ENCODE results near the gene HM13. TPM values are rescaled to one million over a fixed set of nuclear protein-coding genes. Genes with fewer than 3 reads are reported as not detected.
"Not testable (repeated sequence)": the region's sequence is repeated elsewhere in the genome, so short reads cannot be mapped to it uniquely, and the experiment has no call there.

Gene HM13
- polyA plus RNA-seq, 3 donors: 130 to 147 (median 133) TPM

- DNase-seq (ENCODE audit: low read depth in 3 of 3, low spot score in 2 of 3): peak; percentile 96 to 97 (median 96)
Observed at GRCh38 chr20:31605031-31605901, 91.0 kb downstream of the HM13 start, which contains the start of gene ID1. Gene ID1 (plus strand): TSS chr20:31605289. CDS start chr20:31605388, 99 bp downstream.

- no peak for DNase-seq (ENCODE audit: low read depth in 3 of 3, low spot score in 2 of 3)
Observed at GRCh38 chr20:31605902-31606803, 91.9 kb downstream of the HM13 start.

DNA sequence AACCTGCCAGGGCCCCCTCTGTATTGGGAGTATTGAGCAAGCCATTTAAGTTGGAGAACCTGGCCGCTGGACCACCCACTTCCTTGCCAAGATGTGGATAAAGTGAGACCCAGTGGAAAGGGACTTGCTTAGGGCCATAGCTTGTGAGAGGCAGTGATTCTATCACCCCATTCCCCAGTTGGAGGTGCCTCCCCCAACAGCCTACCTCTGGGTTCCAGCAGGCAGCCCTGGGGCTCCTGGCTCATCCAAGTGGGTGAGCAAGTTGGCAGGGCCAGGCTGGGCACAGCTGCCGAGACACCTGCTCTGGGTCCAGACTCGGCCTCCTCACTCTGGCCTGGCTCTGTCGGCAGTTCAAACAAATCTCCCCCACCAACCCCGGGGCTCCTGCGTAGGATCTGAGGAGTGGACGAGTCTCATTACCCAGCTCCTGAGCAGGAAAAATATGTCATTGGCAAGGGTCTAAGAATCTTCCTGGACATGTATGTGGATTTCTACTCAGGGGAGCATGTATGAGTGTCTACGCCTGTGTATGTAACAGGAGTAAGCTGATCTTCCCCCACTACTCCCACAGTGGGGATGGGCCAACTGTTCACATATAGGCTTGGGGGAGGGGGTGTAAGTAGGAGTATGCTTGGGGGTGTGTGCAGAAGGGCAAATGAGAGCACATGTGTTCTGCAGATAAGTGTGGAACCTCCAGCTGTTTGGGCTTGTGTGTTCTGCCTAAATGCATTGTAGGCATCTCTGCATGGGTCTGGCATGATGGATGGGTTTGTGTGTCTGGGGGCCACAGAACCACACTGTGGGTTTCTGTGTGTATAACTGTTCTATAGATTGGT is 92.8 kb downstream of the HM13 start:
- no peak for DNase-seq (ENCODE audit: low read depth in 3 of 3, low spot score in 2 of 3)

- no peak for DNase-seq (ENCODE audit: low read depth in 3 of 3, low spot score in 2 of 3)
Observed at GRCh38 chr20:31607640-31608250, 93.5 kb downstream of the HM13 start.

- peak in 2 of 3 donors; percentile 77 to 86 for DNase-seq (ENCODE audit: low read depth in 3 of 3, low spot score in 2 of 3)
Observed at GRCh38 chr20:31608251-31608945, 94.2 kb downstream of the HM13 start.

DNA sequence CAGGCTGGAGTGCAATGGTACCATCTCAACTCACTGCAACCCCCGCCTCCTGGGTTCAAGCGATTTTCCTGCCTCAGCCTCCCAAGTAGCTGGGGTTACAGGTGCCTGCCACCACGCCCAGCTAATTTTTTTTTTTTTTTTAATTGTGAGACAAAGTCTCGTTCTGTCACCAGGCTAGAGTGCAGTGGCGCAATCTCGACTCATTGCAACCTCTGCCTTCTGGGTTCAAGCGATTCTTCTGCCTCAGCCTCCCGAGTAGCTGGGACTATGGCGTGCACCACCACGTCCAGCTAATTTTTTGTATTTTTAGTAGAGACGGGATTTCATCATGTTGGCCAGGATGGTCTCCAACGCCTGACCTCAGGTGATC is 98.0 kb downstream of the HM13 start:
- not testable (repeated sequence) for DNase-seq (ENCODE audit: low read depth in 3 of 3, low spot score in 2 of 3)

GRCh38 chr20:31615416-31615815 is 101.2 kb downstream of the HM13 start:
- no peak for DNase-seq (ENCODE audit: low read depth in 3 of 3, low spot score in 2 of 3)

DNA sequence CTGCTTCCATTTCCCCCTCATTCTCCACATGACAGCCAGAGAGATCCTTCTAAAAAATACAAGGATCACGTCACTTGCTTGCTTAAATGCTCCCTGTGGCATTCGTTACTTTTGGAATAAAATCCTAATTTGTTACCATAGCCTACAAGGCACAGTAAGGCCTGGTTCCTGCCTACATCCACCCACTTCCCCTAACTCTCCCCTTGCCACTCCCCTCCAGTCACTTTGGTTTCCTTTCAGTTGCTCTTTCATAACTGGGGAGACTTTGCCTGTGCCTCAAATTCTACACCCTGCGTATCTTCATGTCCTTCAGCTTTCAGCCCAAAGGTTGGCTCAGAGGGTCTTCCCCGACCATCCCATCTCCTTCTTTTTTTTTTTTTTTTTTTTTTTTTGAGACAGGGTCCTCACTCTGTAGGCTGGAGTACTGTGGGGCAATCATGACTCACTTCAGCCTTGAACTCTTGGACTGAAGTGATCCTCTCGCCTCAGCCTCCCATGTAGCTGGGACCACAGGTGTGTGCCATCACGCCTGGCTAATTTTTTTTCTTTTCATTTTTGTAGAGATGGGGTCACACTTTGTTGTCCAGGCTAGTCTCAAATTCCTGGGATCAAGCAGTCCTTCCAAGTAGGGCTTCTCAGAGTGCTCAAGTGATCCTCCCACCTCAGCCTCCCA is 103.3 kb downstream of the HM13 start:
- DNase-seq (ENCODE audit: low read depth in 3 of 3, low spot score in 2 of 3): no peak

Other genes with a start within 250 kb of the HM13 start
- gene DEFB116, start 205.9 kb upstream of the HM13 start, polyA plus RNA-seq (ENCODE audit: insufficient read length in 3 of 3): not detected
- not detected for gene DEFB118, start 145.8 kb upstream of the HM13 start, polyA plus RNA-seq (ENCODE audit: insufficient read length in 3 of 3)
- not detected for gene DEFB119, start 123.9 kb upstream of the HM13 start, polyA plus RNA-seq (ENCODE audit: insufficient read length in 3 of 3)
- gene DEFB121, start 108.2 kb upstream of the HM13 start, polyA plus RNA-seq (ENCODE audit: insufficient read length in 3 of 3): not detected
- gene DEFB123, start 73.8 kb upstream of the HM13 start, polyA plus RNA-seq (ENCODE audit: insufficient read length in 3 of 3): not detected
- not detected for gene DEFB124, start 39.3 kb upstream of the HM13 start, polyA plus RNA-seq (ENCODE audit: insufficient read length in 3 of 3)
- gene REM1, start 39.2 kb upstream of the HM13 start, polyA plus RNA-seq (ENCODE audit: insufficient read length in 3 of 3): under 1 TPM; 0.57 to 0.67 (median 0.60) TPM
- gene ID1, start 90.8 kb downstream of the HM13 start, polyA plus RNA-seq (ENCODE audit: insufficient read length in 3 of 3): 100 to 1,000 TPM; 147 to 215 (median 156) TPM
- gene COX4I2, start 123.5 kb downstream of the HM13 start, polyA plus RNA-seq (ENCODE audit: insufficient read length in 3 of 3): 1 to 10 TPM; 1.5 to 2.7 (median 2.3) TPM
- 10 to 100 TPM; 71.6 to 82.0 (median 81.4) TPM for gene BCL2L1, start 208.4 kb downstream of the HM13 start, polyA plus RNA-seq (ENCODE audit: insufficient read length in 3 of 3)
- 10 to 100 TPM; 48.5 to 53.8 (median 51.6) TPM for gene TPX2, start 224.8 kb downstream of the HM13 start, polyA plus RNA-seq (ENCODE audit: insufficient read length in 3 of 3)

Data from right renal cortex interstitium (tissue), 3 donors.